ENCODE results near the gene ZNF735. TPM values are rescaled to one million over a fixed set of nuclear protein-coding genes. Genes with fewer than 3 reads are reported as not detected.

The ZNF735 gene
- total and polyA plus RNA-seq, 2 donors from 2014 or later, result not detected

- H3K9ac ChIP-seq (ENCODE audit: low read length in 3 of 3), result no peak overlapping the region
- H3K27me3 ChIP-seq (ENCODE audit: control insufficient read depth, insufficient read depth, low read length), result no peaks in the 10 kb centered on the region
- TF ChIP-seq CTCF (IDR thresholded peaks at IDR 0.05; ENCODE audit: borderline replicate concordance, extremely low read depth, insufficient read depth), result no peak
- no peaks in the 10 kb centered on the region for H3K4me1 ChIP-seq (ENCODE audit: control insufficient read depth in 2 of 3, insufficient read depth in 2 of 3, low read depth in 1 of 3, low read length in 3 of 3)
- intact Hi-C loops (cut with DNase I), result loop anchor here (5.0 kb wide), 1 partner anchor 436 kb away; no protein-coding TSS in a partner anchor
- no peaks in the 10 kb centered on the region for H3K36me3 ChIP-seq (ENCODE audit: control insufficient read depth in 2 of 3, insufficient read depth in 3 of 3, low read length in 3 of 3)
- no peak for DNase-seq
- H3K27ac ChIP-seq (ENCODE audit: low read depth in 2 of 2, low read length in 2 of 2), result no peak overlapping the region
- peaks cover 0 to 2% (median 0%) of the 10 kb centered on the region in 3 donors for H3K9me3 ChIP-seq (ENCODE audit: control insufficient read depth in 2 of 3, insufficient read depth in 1 of 3, low read length in 3 of 3)
- H3K4me3 ChIP-seq (ENCODE audit: low read length in 3 of 3), result no peak overlapping the region
- FAIRE-seq, result no peak
These were observed 26.0 kb upstream of the ZNF735 start for GRCh38 chr7:64180989-64181388.

- no peak for DNase-seq
These were observed 25.4 kb upstream of the ZNF735 start for GRCh38 chr7:64181586-64181985.

GRCh38 chr7:64182036-64182790 is 24.8 kb upstream of the ZNF735 start:
- DNase-seq, result peak in 1 of 5 donors; percentile 73
- H3K36me3 ChIP-seq (ENCODE audit: control insufficient read depth in 2 of 3, insufficient read depth in 3 of 3, low read length in 3 of 3), result no peaks in the 10 kb centered on the region

More at GRCh38 chr7:64181586-64181985, 25.4 kb upstream of the ZNF735 start:
- Histone ChIP-seq H3K27ac (ENCODE audit: low read depth in 2 of 2, low read length in 2 of 2) (no peak overlapping the region), H3K4me3 (ENCODE audit: low read length in 3 of 3) (no peak overlapping the region), H3K27me3 (ENCODE audit: control insufficient read depth, insufficient read depth, low read length) (no peaks in the 10 kb centered on the region), H3K9me3 (ENCODE audit: control insufficient read depth in 2 of 3, insufficient read depth in 1 of 3, low read length in 3 of 3) (peaks cover 0 to 2% (median 0%) of the 10 kb centered on the region in 3 donors), H3K9ac (ENCODE audit: low read length in 3 of 3) (no peak overlapping the region), H3K4me1 (ENCODE audit: control insufficient read depth in 2 of 3, insufficient read depth in 2 of 3, low read depth in 1 of 3, low read length in 3 of 3) (no peaks in the 10 kb centered on the region), H3K36me3 (ENCODE audit: control insufficient read depth in 2 of 3, insufficient read depth in 3 of 3, low read length in 3 of 3) (no peaks in the 10 kb centered on the region)
- no peak for TF ChIP-seq CTCF (IDR thresholded peaks at IDR 0.05; ENCODE audit: borderline replicate concordance, extremely low read depth, insufficient read depth)
- no peak for FAIRE-seq
- intact Hi-C loops (cut with DNase I), result loop anchor here (5.0 kb wide), 1 partner anchor 436 kb away; no protein-coding TSS in a partner anchor

More at GRCh38 chr7:64182036-64182790, 24.8 kb upstream of the ZNF735 start:
- Histone ChIP-seq H3K27me3 (ENCODE audit: control insufficient read depth, insufficient read depth, low read length) (no peaks in the 10 kb centered on the region), H3K9ac (ENCODE audit: low read length in 3 of 3) (no peak overlapping the region), H3K4me1 (ENCODE audit: control insufficient read depth in 2 of 3, insufficient read depth in 2 of 3, low read depth in 1 of 3, low read length in 3 of 3) (no peaks in the 10 kb centered on the region), H3K4me3 (ENCODE audit: low read length in 3 of 3) (no peak overlapping the region), H3K9me3 (ENCODE audit: control insufficient read depth in 2 of 3, insufficient read depth in 1 of 3, low read length in 3 of 3) (peaks cover 0 to 2% (median 0%) of the 10 kb centered on the region in 3 donors), H3K27ac (ENCODE audit: low read depth in 2 of 2, low read length in 2 of 2) (no peak overlapping the region)
- intact Hi-C loops (cut with DNase I), result loop anchor here (5.0 kb wide), 1 partner anchor 435 kb away; no protein-coding TSS in a partner anchor
- FAIRE-seq, result no peak
- TF ChIP-seq CTCF (IDR thresholded peaks at IDR 0.05; ENCODE audit: borderline replicate concordance, extremely low read depth, insufficient read depth), result no peak

All from kidney (tissue), 14 donors.